KOPT-K1 (cell line): ENCODE data around the gene PAQR5.
"Not testable (repeated sequence)": the region's sequence is repeated elsewhere in the genome, so short reads cannot be mapped to it uniquely, and the experiment has no call there.

Experiments used
- H3K27ac ChIP-seq: fragments of 200-600 bp; sonication (generic); 2 replicates; pipeline ENCODE4 v1.5.1; 2016; ENCODE audit warnings: antibody characterized with exemption, mild to moderate bottlenecking, low read depth, low read length; ENCODE audit not compliant: poor library complexity, severe bottlenecking
- H3K36me3 ChIP-seq: fragments of 200-600 bp; sonication (generic); 2 replicates; pipeline ENCODE4 v1.5.1; 2017; ENCODE audit warnings: antibody characterized with exemption, mild to moderate bottlenecking, low read length, moderate library complexity; ENCODE audit not compliant: insufficient read depth
- H3K9me3 ChIP-seq: fragments of 200-600 bp; sonication (generic); 2 replicates; pipeline ENCODE4 v1.5.1; 2017; ENCODE audit warnings: antibody characterized with exemption, low read length, mild to moderate bottlenecking; ENCODE audit not compliant: insufficient read depth, poor library complexity, severe bottlenecking

Gene PAQR5

GRCh38 chr15:69417581-69417980 lies 118.9 kb downstream of the PAQR5 start:
- Histone ChIP-seq H3K27ac (no peak overlapping the region), H3K36me3 (peaks cover 63% of the 10 kb centered on the region), H3K9me3 (no peaks in the 10 kb centered on the region)

- peaks cover 96% of the 10 kb centered on the region for H3K36me3 ChIP-seq
These were observed 122.8 kb downstream of the PAQR5 start for GRCh38 chr15:69421498-69421897.

GRCh38 chr15:69422336-69422895 lies 123.7 kb downstream of the PAQR5 start:
- peaks cover 100% of the 10 kb centered on the region for H3K36me3 ChIP-seq
- H3K9me3 ChIP-seq: no peaks in the 10 kb centered on the region
- no peak overlapping the region for H3K27ac ChIP-seq

More at GRCh38 chr15:69421498-69421897, 122.8 kb downstream of the PAQR5 start:
- H3K9me3 ChIP-seq: no peaks in the 10 kb centered on the region
- H3K27ac ChIP-seq: no peak overlapping the region

- peaks cover 100% of the 10 kb centered on the region for H3K36me3 ChIP-seq
- H3K27ac ChIP-seq: no peak overlapping the region
- H3K9me3 ChIP-seq: no peaks in the 10 kb centered on the region
These were observed 125.3 kb downstream of the PAQR5 start for GRCh38 chr15:69424001-69424400.

- Histone ChIP-seq H3K36me3 (peaks cover 100% of the 10 kb centered on the region), H3K27ac (no peak overlapping the region), H3K9me3 (no peaks in the 10 kb centered on the region)
These were observed 126.2 kb downstream of the PAQR5 start for GRCh38 chr15:69424748-69425413.

GRCh38 chr15:69433831-69434230 lies 135.1 kb downstream of the PAQR5 start:
- Histone ChIP-seq H3K9me3 (no peaks in the 10 kb centered on the region), H3K27ac (no peak overlapping the region), H3K36me3 (peaks cover 98% of the 10 kb centered on the region)

- Histone ChIP-seq H3K27ac (no peak overlapping the region), H3K9me3 (no peaks in the 10 kb centered on the region), H3K36me3 (peaks cover 98% of the 10 kb centered on the region)
These were observed 135.5 kb downstream of the PAQR5 start for GRCh38 chr15:69434238-69434637.

GRCh38 chr15:69434679-69435078 lies 136.0 kb downstream of the PAQR5 start:
- Histone ChIP-seq H3K9me3 (no peaks in the 10 kb centered on the region), H3K36me3 (peaks cover 98% of the 10 kb centered on the region), H3K27ac (no peak overlapping the region)

- Histone ChIP-seq H3K27ac (no peak overlapping the region), H3K36me3 (peaks cover 98% of the 10 kb centered on the region), H3K9me3 (no peaks in the 10 kb centered on the region)
These were observed 137.3 kb downstream of the PAQR5 start for GRCh38 chr15:69435985-69436384.

GRCh38 chr15:69436951-69437350 lies 138.2 kb downstream of the PAQR5 start:
- Histone ChIP-seq H3K36me3 (peaks cover 98% of the 10 kb centered on the region), H3K27ac (no peak overlapping the region), H3K9me3 (no peaks in the 10 kb centered on the region)

GRCh38 chr15:69439623-69440022 lies 140.9 kb downstream of the PAQR5 start:
- Histone ChIP-seq H3K27ac (no peak overlapping the region), H3K36me3 (peaks cover 100% of the 10 kb centered on the region), H3K9me3 (no peaks in the 10 kb centered on the region)

GRCh38 chr15:69443032-69443611 lies 144.4 kb downstream of the PAQR5 start:
- no peak overlapping the region for H3K27ac ChIP-seq
- no peaks in the 10 kb centered on the region for H3K9me3 ChIP-seq
- peaks cover 99% of the 10 kb centered on the region for H3K36me3 ChIP-seq

- H3K36me3 ChIP-seq: peaks cover 95% of the 10 kb centered on the region
- no peaks in the 10 kb centered on the region for H3K9me3 ChIP-seq
- no peak overlapping the region for H3K27ac ChIP-seq
These were observed 146.0 kb downstream of the PAQR5 start for GRCh38 chr15:69444686-69445085.

GRCh38 chr15:69446953-69447352 lies 148.2 kb downstream of the PAQR5 start:
- Histone ChIP-seq H3K27ac (no peak overlapping the region), H3K9me3 (no peaks in the 10 kb centered on the region), H3K36me3 (peaks cover 73% of the 10 kb centered on the region)

- not testable (repeated sequence) for H3K27ac ChIP-seq, H3K9me3 ChIP-seq
- peaks cover 61% of the 10 kb centered on the region for H3K36me3 ChIP-seq
These were observed 151.5 kb downstream of the PAQR5 start for GRCh38 chr15:69450221-69450620.
